Measurements from ENCODE around the gene WASHC2A.
"Not testable (repeated sequence)": the region's sequence is repeated elsewhere in the genome, so short reads cannot be mapped to it uniquely, and the experiment has no call there.

The WASHC2A gene

DNA sequence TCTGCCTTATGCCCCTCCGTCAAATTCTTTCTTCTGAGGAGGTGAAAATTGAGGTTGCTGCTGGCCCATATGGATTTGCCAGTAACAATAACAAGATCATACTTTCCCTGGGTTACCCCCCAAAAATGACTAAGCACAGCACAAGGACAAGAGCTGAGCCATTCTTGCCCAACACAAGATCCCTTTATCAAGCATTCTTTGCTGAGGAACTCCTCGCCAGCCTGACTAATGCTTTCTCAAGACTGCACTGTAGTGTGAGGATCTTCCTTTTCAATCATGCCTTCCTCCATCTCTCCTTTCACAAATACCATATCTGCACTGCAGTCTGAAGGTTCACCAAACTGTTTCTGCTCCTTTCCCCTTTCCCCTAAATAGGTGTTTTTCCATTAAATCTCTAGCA lies 92.1 kb downstream of the WASHC2A start:
- not testable (repeated sequence) for DNase-seq

DNA sequence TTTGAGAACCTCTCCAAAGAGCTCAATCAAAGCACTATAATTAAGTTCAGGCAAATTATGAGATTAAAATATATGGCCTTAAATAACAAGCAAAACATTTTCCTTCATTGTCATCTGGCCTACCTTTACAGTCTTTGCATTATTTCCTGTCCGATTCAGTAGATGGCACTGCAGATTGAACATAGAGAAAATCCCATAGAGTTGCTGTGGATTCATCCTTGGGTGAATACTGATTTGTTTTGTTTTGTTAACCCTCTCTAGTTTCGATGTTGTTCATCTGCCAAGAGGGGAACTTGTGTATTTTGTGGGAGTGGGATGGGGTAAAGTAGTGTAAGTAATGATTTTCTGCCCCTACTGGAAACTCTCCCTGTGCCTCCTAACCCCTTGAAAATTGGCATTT lies 97.3 kb downstream of the WASHC2A start:
- DNase-seq: not testable (repeated sequence)

DNA sequence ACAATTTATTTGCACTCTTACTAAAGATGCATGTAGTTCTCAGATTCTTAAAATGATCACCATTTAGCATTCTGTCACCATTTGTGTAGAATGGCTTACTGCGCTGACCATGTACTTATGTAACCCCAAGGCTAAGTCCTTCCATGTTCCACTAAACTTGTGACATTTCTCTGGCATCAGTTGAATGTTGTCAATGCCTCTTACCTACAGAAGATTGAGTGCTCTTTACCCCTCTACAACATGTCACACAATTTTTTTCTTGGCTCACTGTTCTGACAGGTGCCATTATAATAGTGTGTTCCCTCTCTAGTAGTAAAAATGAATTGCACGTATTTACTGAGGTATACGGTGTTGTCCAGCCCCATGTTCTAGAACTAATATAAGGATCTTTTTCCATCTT lies 100.1 kb downstream of the WASHC2A start:
- not testable (repeated sequence) for DNase-seq

DNA sequence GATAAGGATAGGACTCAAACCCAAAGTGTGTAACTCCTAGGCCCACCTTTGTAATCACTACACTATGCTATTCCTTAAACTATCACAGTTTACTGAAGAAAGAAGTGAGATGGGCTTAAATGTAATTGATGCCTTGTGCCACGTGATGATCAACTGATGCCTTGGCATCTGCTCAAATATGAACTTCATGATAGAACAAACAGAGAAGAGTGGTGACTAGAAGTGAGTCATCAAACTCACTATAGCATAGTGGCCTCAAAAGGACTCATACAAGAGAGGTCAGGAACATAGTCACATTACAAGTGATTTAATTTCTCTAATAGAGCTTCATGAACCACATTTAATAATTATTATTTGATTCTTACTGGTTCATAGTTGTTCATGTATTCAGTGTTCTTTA lies 101.8 kb downstream of the WASHC2A start:
- not testable (repeated sequence) for DNase-seq

DNA sequence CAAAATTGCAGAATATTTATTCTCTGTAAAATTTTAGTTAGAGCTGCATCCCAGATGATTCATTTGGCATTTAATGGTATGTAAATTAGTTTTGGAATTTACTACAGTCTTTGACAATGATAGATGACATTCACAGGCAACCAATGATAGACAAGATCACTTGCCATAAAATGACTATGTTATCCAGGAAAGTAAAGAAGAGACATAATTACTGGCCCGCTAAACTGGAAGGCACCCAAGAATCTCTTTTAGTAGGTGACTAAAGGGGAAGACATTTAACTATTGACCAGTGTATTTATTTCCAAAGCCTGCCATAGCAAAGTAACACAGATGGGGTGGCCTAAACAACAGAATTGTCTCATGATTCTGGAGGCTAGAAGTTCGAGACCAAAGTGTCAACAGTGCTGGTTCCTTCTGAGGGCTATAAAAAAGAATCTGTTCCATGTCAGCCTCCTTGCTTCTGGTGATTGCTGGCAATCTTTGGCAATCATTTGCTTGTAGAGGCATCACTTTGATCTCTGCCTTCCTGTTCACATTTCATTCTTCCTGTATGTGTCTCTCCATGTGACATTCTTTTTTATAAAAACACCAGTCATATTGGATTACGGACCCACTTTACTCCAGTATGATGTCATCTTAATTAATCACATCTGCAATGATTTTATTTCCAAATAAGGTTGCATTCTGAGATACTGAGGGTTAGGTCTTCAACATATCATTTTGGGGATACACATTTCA lies 107.2 kb downstream of the WASHC2A start:
- not testable (repeated sequence) for DNase-seq

Measured in CD4-positive, alpha-beta T cell treated with Interleukin-21 for 1 hour (primary cell).